ENCODE measurements around the gene APMAP.

APMAP gene

GRCh38 chr20:24969186-24970029 is 23.1 kb downstream of the APMAP start:
- Histone ChIP-seq H3K9me3 (ENCODE audit: control insufficient read depth, low read length) (no peaks in the 10 kb centered on the region), H3K36me3 (ENCODE audit: control insufficient read depth, insufficient read depth, low read length) (no peaks in the 10 kb centered on the region)

GRCh38 chr20:24968278-24968800 is 24.2 kb downstream of the APMAP start:
- no peak overlapping the region for H2AFZ ChIP-seq
- H3K9ac ChIP-seq = no peak overlapping the region
- no peak overlapping the region for H3K4me2 ChIP-seq (ENCODE audit: low read length)
- H3K4me1 ChIP-seq = no peaks in the 10 kb centered on the region
- no peak for TF ChIP-seq CTCF (IDR thresholded peaks at IDR 0.05)
- no peaks in the 10 kb centered on the region for H3K27me3 ChIP-seq (ENCODE audit: control insufficient read depth, insufficient read depth, low read length)
- H3K79me2 ChIP-seq = peaks cover 5% of the 10 kb centered on the region
- H3K4me3 ChIP-seq (ENCODE audit: low read depth, low read length) = no peak overlapping the region
- no peaks in the 10 kb centered on the region for H3K9me3 ChIP-seq (ENCODE audit: control insufficient read depth, low read length)
- H3K27ac ChIP-seq = no peak overlapping the region
- H3K36me3 ChIP-seq (ENCODE audit: control insufficient read depth, insufficient read depth, low read length) = no peaks in the 10 kb centered on the region

More at GRCh38 chr20:24969186-24970029, 23.1 kb downstream of the APMAP start:
- TF ChIP-seq CTCF (IDR thresholded peaks at IDR 0.05) = no peak
- no peak overlapping the region for H3K9ac ChIP-seq
- no peak overlapping the region for H3K4me2 ChIP-seq (ENCODE audit: low read length)
- H2AFZ ChIP-seq = no peak overlapping the region
- peaks cover 5% of the 10 kb centered on the region for H3K79me2 ChIP-seq
- no peaks in the 10 kb centered on the region for H3K4me1 ChIP-seq
- H3K27ac ChIP-seq = no peak overlapping the region
- no peaks in the 10 kb centered on the region for H3K27me3 ChIP-seq (ENCODE audit: control insufficient read depth, insufficient read depth, low read length)
- H3K4me3 ChIP-seq (ENCODE audit: low read depth, low read length) = no peak overlapping the region

GRCh38 chr20:24966317-24967012 is 26.1 kb downstream of the APMAP start:
- Histone ChIP-seq H3K4me2 (ENCODE audit: low read length) (no peak overlapping the region), H3K79me2 (peaks cover 5% of the 10 kb centered on the region), H3K27ac (no peak overlapping the region), H3K27me3 (ENCODE audit: control insufficient read depth, insufficient read depth, low read length) (no peaks in the 10 kb centered on the region), H3K9ac (no peak overlapping the region), H3K4me1 (no peaks in the 10 kb centered on the region), H3K9me3 (ENCODE audit: control insufficient read depth, low read length) (no peaks in the 10 kb centered on the region), H3K36me3 (ENCODE audit: control insufficient read depth, insufficient read depth, low read length) (no peaks in the 10 kb centered on the region), H2AFZ (no peak overlapping the region), H3K4me3 (ENCODE audit: low read depth, low read length) (no peak overlapping the region)
- TF ChIP-seq CTCF (IDR thresholded peaks at IDR 0.05) = no peak

- Histone ChIP-seq H3K36me3 (ENCODE audit: control insufficient read depth, insufficient read depth, low read length) (no peaks in the 10 kb centered on the region), H3K4me3 (ENCODE audit: low read depth, low read length) (no peak overlapping the region)
Measured at GRCh38 chr20:24965065-24965919, 27.3 kb downstream of the APMAP start.

More at GRCh38 chr20:24965065-24965919, 27.3 kb downstream of the APMAP start:
- H3K79me2 ChIP-seq = peaks cover 5% of the 10 kb centered on the region
- H3K27ac ChIP-seq = no peak overlapping the region
- H3K9me3 ChIP-seq (ENCODE audit: control insufficient read depth, low read length) = no peaks in the 10 kb centered on the region
- H3K4me1 ChIP-seq = peaks cover 5% of the 10 kb centered on the region
- TF ChIP-seq CTCF (IDR thresholded peaks at IDR 0.05) = no peak
- H2AFZ ChIP-seq = no peak overlapping the region
- no peaks in the 10 kb centered on the region for H3K27me3 ChIP-seq (ENCODE audit: control insufficient read depth, insufficient read depth, low read length)
- no peak overlapping the region for H3K4me2 ChIP-seq (ENCODE audit: low read length)
- no peak overlapping the region for H3K9ac ChIP-seq

Data from parathyroid adenoma (tissue), 2 donors.